8988T (cell line): ENCODE results near the gene TREML4.

Experiments
- DNase-seq: peaks from one replicate; pipeline ENCODE4 v3.0.0; 2011

TREML4 gene

DNA sequence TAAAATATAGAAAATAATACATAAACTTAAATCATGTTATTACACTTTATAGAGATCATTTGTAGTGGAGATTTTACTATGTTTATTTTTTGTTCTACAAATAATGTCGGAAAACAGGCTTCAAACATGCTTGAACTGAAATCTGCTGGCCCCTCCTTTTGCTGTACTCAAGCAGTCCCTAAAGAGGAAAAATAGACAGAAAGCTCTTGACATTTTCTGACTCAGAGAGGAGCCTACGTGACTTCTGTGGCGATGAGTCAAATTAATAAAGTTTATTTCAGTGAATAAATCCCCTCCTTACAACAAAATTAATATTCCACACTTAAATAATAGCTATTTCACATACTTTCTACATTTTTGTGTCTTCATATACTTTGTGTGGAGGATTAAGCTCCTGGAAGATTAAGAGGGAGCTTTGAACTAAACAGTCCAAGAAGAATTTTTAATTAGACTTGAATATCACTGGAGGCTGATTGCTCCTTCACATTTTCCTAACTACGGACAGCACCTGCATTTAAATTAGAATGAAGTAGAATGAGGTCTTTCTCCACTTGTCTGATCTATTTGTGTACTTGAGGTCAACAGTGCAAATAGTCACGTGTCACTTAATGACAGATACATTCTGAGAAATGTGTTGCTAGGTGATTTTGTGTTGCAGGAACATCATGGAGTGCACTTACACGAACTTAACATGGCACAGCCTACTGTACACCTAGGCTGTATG lies 60.0 kb downstream of the TREML4 start:
- DNase-seq: no peak
